ENCODE measurements around the gene MAP7.

The MAP7 gene

GRCh38 chr6:136303516-136303915 lies 246.7 kb downstream of the MAP7 start:
- H3K27me3 ChIP-seq (replicated peaks; ENCODE audit: insufficient read depth, low read length): no peaks in the 10 kb centered on the region
- no peaks in the 10 kb centered on the region for H3K9me2 ChIP-seq (replicated peaks; ENCODE audit: insufficient read depth, low read length)
- no peak overlapping the region for H3K4me3 ChIP-seq (ENCODE audit: low read length)
- no peak overlapping the region for H3K27ac ChIP-seq (ENCODE audit: low read length)
- H3K36me3 ChIP-seq (replicated peaks; ENCODE audit: insufficient read depth, low read length): no peaks in the 10 kb centered on the region
- no peak overlapping the region for H3K9ac ChIP-seq (ENCODE audit: low read length)
- H2AFZ ChIP-seq (ENCODE audit: low read length): no peak overlapping the region
- no peaks in the 10 kb centered on the region for H3K4me1 ChIP-seq (ENCODE audit: low read length)
- no peaks in the 10 kb centered on the region for H3F3A ChIP-seq (ENCODE audit: insufficient read depth, low read length)
- no peak overlapping the region for H3K4me2 ChIP-seq (ENCODE audit: low read depth, low read length)
- TF ChIP-seq EZH2 (optimal IDR thresholded peaks at IDR 0.05; ENCODE audit: low read depth, low read length) (no peak), CTCF (IDR thresholded peaks at IDR 0.05; ENCODE audit: low read length) (no peak), EZH2phosphoT487 (IDR thresholded peaks at IDR 0.05; ENCODE audit: low read length) (no peak)
- H3K79me2 ChIP-seq (ENCODE audit: low read length): no peaks in the 10 kb centered on the region
- no peaks in the 10 kb centered on the region for H3K9me3 ChIP-seq (replicated peaks; ENCODE audit: insufficient read depth, low read length)
- no peaks in the 10 kb centered on the region for H4K20me1 ChIP-seq (ENCODE audit: insufficient read depth, low read length)
- DNase-seq: no peak

- no peaks in the 10 kb centered on the region for H4K20me1 ChIP-seq (ENCODE audit: insufficient read depth, low read length)
- no peaks in the 10 kb centered on the region for H3K27me3 ChIP-seq (replicated peaks; ENCODE audit: insufficient read depth, low read length)
- no peaks in the 10 kb centered on the region for H3K79me2 ChIP-seq (ENCODE audit: low read length)
- H3K9me2 ChIP-seq (replicated peaks; ENCODE audit: insufficient read depth, low read length): no peaks in the 10 kb centered on the region
- H3K4me3 ChIP-seq (ENCODE audit: low read length): no peak overlapping the region
- no peak overlapping the region for H3K4me2 ChIP-seq (ENCODE audit: low read depth, low read length)
- no peak overlapping the region for H3K9ac ChIP-seq (ENCODE audit: low read length)
- no peak overlapping the region for H3K27ac ChIP-seq (ENCODE audit: low read length)
- H3K4me1 ChIP-seq (ENCODE audit: low read length): peaks cover 8% of the 10 kb centered on the region
- H3K9me3 ChIP-seq (replicated peaks; ENCODE audit: insufficient read depth, low read length): no peaks in the 10 kb centered on the region
- TF ChIP-seq CTCF (IDR thresholded peaks at IDR 0.05; ENCODE audit: low read length) (no peak), EZH2 (optimal IDR thresholded peaks at IDR 0.05; ENCODE audit: low read depth, low read length) (no peak), EZH2phosphoT487 (IDR thresholded peaks at IDR 0.05; ENCODE audit: low read length) (no peak)
- peaks cover 15% of the 10 kb centered on the region for H3F3A ChIP-seq (ENCODE audit: insufficient read depth, low read length)
- DNase-seq: no peak
- no peak overlapping the region for H2AFZ ChIP-seq (ENCODE audit: low read length)
- no peaks in the 10 kb centered on the region for H3K36me3 ChIP-seq (replicated peaks; ENCODE audit: insufficient read depth, low read length)
These were observed 255.6 kb downstream of the MAP7 start for GRCh38 chr6:136294621-136295020.

Data from MM.1S (cell line).